Left lung (tissue), 10 donors: ENCODE data around the gene CHD2. TPM values are rescaled to one million over a fixed set of nuclear protein-coding genes. Genes with fewer than 3 reads are reported as not detected.

Experiments
- ATAC-seq: fragments of 200-7000 bp; cut with Tn5 transposase; one replicate; pipeline ENCODE4 v1.9.1; 2020; ENCODE audit warnings: moderate library complexity
- DNase-seq, 4 donors: peaks; one replicate each; pipeline ENCODE4 v3.0.0-alpha.2; 2013 to 2020
- H3K27ac ChIP-seq, 2 donors: fragments of 200-600 bp; sonication (generic) in 1 of 2; one replicate each; pipeline versions ENCODE4 v1.5.0 to v1.8.0; 2020 to 2021
- H3K27me3 ChIP-seq, 2 donors: fragments of 200-600 bp; sonication (generic) in 1 of 2; one replicate each; pipeline versions ENCODE4 v1.5.0 to v1.8.0; 2020 to 2021
- H3K36me3 ChIP-seq, 2 donors: fragments of 200-600 bp; sonication (generic) in 1 of 2; one replicate each; pipeline versions ENCODE4 v1.5.0 to v1.8.0; 2020 to 2021
- H3K4me1 ChIP-seq, 2 donors: fragments of 200-600 bp; one replicate each; pipeline ENCODE4 v1.8.0; 2021
- H3K4me3 ChIP-seq, 2 donors: fragments of 200-600 bp; sonication (generic) in 1 of 2; one replicate each; pipeline versions ENCODE4 v1.5.0 to v1.8.0; 2020 to 2021; ENCODE audit warnings: mild to moderate bottlenecking in 1 of 2
- H3K9me3 ChIP-seq, 2 donors: fragments of 200-600 bp; sonication (generic) in 1 of 2; one replicate each; pipeline versions ENCODE4 v1.5.0 to v1.8.0; 2020 to 2021
- intact Hi-C, 2 donors: fragments of 100-400 bp; cut with DNase I; formaldehyde crosslinking; loops; one replicate each; pipeline versions ENCODE4 v1.11.2 to v1.14.2; 2022
- polyA plus RNA-seq, 6 donors: library from polyadenylated mRNA; unstranded; fragments of 120-200 nt; gene quantifications; one replicate each; pipeline ENCODE4 v1.2.1, GENCODE V29; 2013; ENCODE audit not compliant: insufficient read length in 6 of 6
- total RNA-seq, 2 donors: library from RNA; stranded (reverse); fragmentation: NEBNext Ultra II Directional; extraction: Animal tissue kit (Norgen Biotek cat#: 25700); gene quantifications; one replicate each; pipeline ENCODE4 v1.2.1, GENCODE V29; 2021
- TF ChIP-seq, protein P1 (sequence below), 2 donors: fragments of 200-600 bp; sonication (generic) in 1 of 2; IDR thresholded peaks; one replicate each; pipeline versions ENCODE4 v1.5.0 to v1.8.0; 2021; ENCODE audit warnings: antibody characterized with exemption in 2 of 2
- donor health status: DM: no; HTN: yes; CAD: no.
- donor health status: DM: no; HTN: no; CAD: no.

CHD2 gene
- total and polyA plus RNA-seq, 8 donors = 120 to 152 (median 130) TPM

- Histone ChIP-seq H3K27ac (no peak overlapping the region), H3K4me3 (no peak overlapping the region), H3K27me3 (no peaks in the 10 kb centered on the region), H3K4me1 (peaks cover 14 to 15% of the 10 kb centered on the region in 2 donors), H3K9me3 (no peaks in the 10 kb centered on the region), H3K36me3 (no peaks in the 10 kb centered on the region)
- intact Hi-C loops = no loop called here
- no peak for ATAC-seq
- TF ChIP-seq, protein P1, sequence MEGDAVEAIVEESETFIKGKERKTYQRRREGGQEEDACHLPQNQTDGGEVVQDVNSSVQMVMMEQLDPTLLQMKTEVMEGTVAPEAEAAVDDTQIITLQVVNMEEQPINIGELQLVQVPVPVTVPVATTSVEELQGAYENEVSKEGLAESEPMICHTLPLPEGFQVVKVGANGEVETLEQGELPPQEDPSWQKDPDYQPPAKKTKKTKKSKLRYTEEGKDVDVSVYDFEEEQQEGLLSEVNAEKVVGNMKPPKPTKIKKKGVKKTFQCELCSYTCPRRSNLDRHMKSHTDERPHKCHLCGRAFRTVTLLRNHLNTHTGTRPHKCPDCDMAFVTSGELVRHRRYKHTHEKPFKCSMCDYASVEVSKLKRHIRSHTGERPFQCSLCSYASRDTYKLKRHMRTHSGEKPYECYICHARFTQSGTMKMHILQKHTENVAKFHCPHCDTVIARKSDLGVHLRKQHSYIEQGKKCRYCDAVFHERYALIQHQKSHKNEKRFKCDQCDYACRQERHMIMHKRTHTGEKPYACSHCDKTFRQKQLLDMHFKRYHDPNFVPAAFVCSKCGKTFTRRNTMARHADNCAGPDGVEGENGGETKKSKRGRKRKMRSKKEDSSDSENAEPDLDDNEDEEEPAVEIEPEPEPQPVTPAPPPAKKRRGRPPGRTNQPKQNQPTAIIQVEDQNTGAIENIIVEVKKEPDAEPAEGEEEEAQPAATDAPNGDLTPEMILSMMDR (IDR thresholded peaks at IDR 0.05) = no peak
- DNase-seq = no peak
Measured at GRCh38 chr15:92878593-92879053, 21.5 kb upstream of the CHD2 start.

DNA sequence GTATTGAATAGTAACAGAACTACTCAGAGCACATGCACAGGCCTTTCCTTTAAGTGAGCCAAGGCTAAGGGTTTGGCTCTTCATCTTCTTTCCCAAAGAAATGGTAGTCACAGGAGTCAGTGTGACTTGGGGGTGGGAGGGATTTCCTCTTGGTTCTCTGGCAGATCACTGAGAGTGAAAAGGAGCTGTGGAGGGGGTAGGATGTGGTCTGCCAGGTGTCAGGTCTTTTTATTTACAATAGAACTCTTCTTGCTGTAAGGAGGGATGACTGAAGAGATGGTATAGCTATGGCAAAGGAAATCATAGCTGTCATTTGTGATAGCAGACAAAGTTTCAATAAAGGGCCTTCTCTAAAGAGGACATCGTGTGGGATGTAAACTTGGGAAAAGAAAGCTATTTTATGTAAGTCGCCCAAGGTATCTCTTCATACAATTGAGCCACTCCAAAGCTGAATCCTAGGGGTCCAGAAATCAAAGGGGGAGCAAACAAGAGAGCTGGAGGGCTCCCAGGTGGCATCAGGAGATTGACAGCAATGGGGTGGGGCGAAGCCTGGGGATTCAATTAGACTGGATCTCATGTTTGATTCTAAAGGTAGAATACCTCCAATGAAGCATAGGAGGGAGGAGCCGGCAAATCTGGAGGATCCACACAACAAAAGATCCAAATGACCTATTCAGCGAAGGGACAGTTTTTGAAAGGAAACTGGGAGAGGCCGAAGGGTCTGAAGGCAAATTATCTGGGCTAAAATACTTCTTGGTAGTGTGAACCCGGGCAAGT, 20.0 kb upstream of the CHD2 start:
- ATAC-seq = no peak
- intact Hi-C loops = no loop called here
- Histone ChIP-seq H3K9me3 (no peaks in the 10 kb centered on the region), H3K27me3 (no peaks in the 10 kb centered on the region), H3K4me1 (peaks cover 14 to 17% of the 10 kb centered on the region in 2 donors), H3K4me3 (no peak overlapping the region), H3K36me3 (no peaks in the 10 kb centered on the region), H3K27ac (peak overlapping the region in 1 of 2 donors; percentile 96)
- no peak for DNase-seq
- TF ChIP-seq, protein P1 (IDR thresholded peaks at IDR 0.05) = no peak

- H3K27me3 ChIP-seq = no peaks in the 10 kb centered on the region
- intact Hi-C loops = no loop called here
- H3K9me3 ChIP-seq = no peaks in the 10 kb centered on the region
- TF ChIP-seq, protein P1 (IDR thresholded peaks at IDR 0.05) = no peak
- peaks cover 0 to 3% of the 10 kb centered on the region in 2 donors for H3K36me3 ChIP-seq
- peaks cover 14 to 23% of the 10 kb centered on the region in 2 donors for H3K4me1 ChIP-seq
- DNase-seq (no peak), ATAC-seq (no peak)
- no peak overlapping the region for H3K4me3 ChIP-seq
- H3K27ac ChIP-seq = peak overlapping the region; percentile 96 to 100
Measured at GRCh38 chr15:92880796-92881195, 19.3 kb upstream of the CHD2 start.

DNA sequence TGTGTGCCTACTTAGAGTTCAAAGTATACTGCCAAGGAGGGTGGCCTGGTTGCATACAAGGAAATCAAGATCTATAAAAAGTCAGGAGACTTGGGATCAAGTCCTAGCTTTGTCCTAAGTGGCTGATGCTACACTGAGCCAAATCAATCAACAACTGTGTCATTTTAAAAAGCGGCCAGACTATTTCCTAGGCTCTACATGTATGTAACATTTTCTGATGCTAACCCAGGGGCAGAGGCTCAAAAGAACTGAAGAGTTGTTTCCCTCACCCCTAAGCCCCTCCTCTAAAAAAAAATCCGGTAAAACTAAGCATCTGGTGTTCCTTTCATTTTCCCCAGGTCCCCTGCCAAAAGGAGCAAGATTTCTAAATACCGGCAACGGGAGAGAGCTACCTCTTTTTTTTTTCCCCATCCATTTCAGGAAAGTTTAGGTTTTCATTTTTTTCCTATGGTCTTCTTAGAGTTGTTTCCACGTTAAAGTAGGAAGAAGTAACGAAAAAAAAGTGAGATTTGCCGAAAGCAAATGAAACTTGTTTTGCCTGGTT, 18.8 kb upstream of the CHD2 start:
- peaks cover 0 to 8% of the 10 kb centered on the region in 2 donors for H3K36me3 ChIP-seq

More for the DNA sequence above, 18.8 kb upstream of the CHD2 start:
- H3K27me3 ChIP-seq = no peaks in the 10 kb centered on the region
- TF ChIP-seq, protein P1 (IDR thresholded peaks at IDR 0.05) = no peak
- intact Hi-C loops = no loop called here
- ATAC-seq = peak; percentile 6
- H3K4me3 ChIP-seq = peak overlapping the region in 1 of 2 donors; percentile 78
- peaks cover 14 to 28% of the 10 kb centered on the region in 2 donors for H3K4me1 ChIP-seq
- peak overlapping the region; percentile 96 to 100 for H3K27ac ChIP-seq
- peak in 1 of 4 donors; percentile 72 for DNase-seq
- no peaks in the 10 kb centered on the region for H3K9me3 ChIP-seq
